Measurements from ENCODE around the gene PRPH2. TPM values are rescaled to one million over a fixed set of nuclear protein-coding genes. Genes with fewer than 3 reads are reported as not detected.
A peak's percentile ranks its signal among the peaks of the same experiment; 100 is the strongest.

Gene PRPH2
- total RNA-seq = 1 to 10 TPM in 5 of 10 donors, under 1 TPM in 5; 0.36 to 2.7 (median 1.0) TPM
- under 1 TPM; 0.51 TPM for polyA plus RNA-seq
- long read RNA-seq, donor 1, partial matches to known transcripts = 1 of 1 reads
- long read RNA-seq, donor 1, other reads (novel, unspliced or antisense) = 0 of 1 reads
- long read RNA-seq, donor 2, partial matches to known transcripts = 2 of 2 reads
- long read RNA-seq, donor 2, other reads (novel, unspliced or antisense) = 0 of 2 reads
- long read RNA-seq, donor 3, partial matches to known transcripts = 5 of 5 reads
- long read RNA-seq, donor 3, other reads (novel, unspliced or antisense) = 0 of 5 reads

GRCh38 chr6:42722497-42722896 is at the start of gene PRPH2:
Gene PRPH2, minus strand, starts transcription at chr6:42722597. Its CDS starts 263 bp downstream, at chr6:42722334.
- H3K27ac ChIP-seq = no peak within 1 kb of the TSS
- DNase-seq = no peak
- no peaks in the 10 kb centered on the region for H3K9me3 ChIP-seq
- WGBS, 2 donors = 93 to 95% methylated on average over 6 of the region's 6 CpGs
- intact Hi-C loops (cut with DNase I) = loop anchor here in 3 of 10 donors (10.0 kb wide), 2 partner anchors 58 to 152 kb away; partner anchors contain the start of gene RPL7L1 (in 2 of the 3)
- peaks cover 4 to 17% (median 13%) of the 10 kb centered on the region in 9 donors for H3K4me1 ChIP-seq
- peaks cover 0 to 7% (median 0%) of the 10 kb centered on the region in 9 donors for H3K36me3 ChIP-seq
- H3K4me3 ChIP-seq = no peak within 1 kb of the TSS
- no peak for TF ChIP-seq CTCF (IDR thresholded peaks at IDR 0.05)
- ATAC-seq = no peak
- H3K27me3 ChIP-seq = no peaks in the 10 kb centered on the region

- H3K9me3 ChIP-seq = no peaks in the 10 kb centered on the region
- ATAC-seq (no peak), DNase-seq (no peak)
- H3K36me3 ChIP-seq = no peaks in the 10 kb centered on the region
- H3K4me1 ChIP-seq = peaks cover 0 to 55% (median 12%) of the 10 kb centered on the region in 9 donors
- H3K27me3 ChIP-seq = no peaks in the 10 kb centered on the region
- H3K4me3 ChIP-seq = peak overlapping the region in 2 of 10 donors; percentile 30 to 36
- intact Hi-C loops (cut with DNase I) = no loop called here
- TF ChIP-seq CTCF (IDR thresholded peaks at IDR 0.05) = no peak
- peak overlapping the region in 1 of 10 donors; percentile 86 for H3K27ac ChIP-seq
- WGBS, 2 donors = 69 to 78% methylated on average over 3 of the region's 3 CpGs
These were observed 49.3 kb upstream of the PRPH2 start for GRCh38 chr6:42771741-42772100.

- 90 to 99% methylated on average over 2 of the region's 2 CpGs for WGBS, 2 donors
- Histone ChIP-seq H3K4me1 (peaks cover 0 to 40% (median 12%) of the 10 kb centered on the region in 9 donors), H3K9me3 (no peaks in the 10 kb centered on the region), H3K36me3 (peaks cover 0 to 5% (median 0%) of the 10 kb centered on the region in 9 donors), H3K27ac (peak overlapping the region in 1 of 10 donors; percentile 86), H3K27me3 (no peaks in the 10 kb centered on the region), H3K4me3 (no peak overlapping the region)
- intact Hi-C loops (cut with DNase I) = no loop called here
- no peak for TF ChIP-seq CTCF (IDR thresholded peaks at IDR 0.05)
- ATAC-seq (no peak), DNase-seq (no peak)
These were observed 47.4 kb upstream of the PRPH2 start for GRCh38 chr6:42769836-42770235.

- no peak for TF ChIP-seq CTCF (IDR thresholded peaks at IDR 0.05)
- Histone ChIP-seq H3K4me3 (no peak overlapping the region), H3K9me3 (no peaks in the 10 kb centered on the region), H3K27ac (no peak overlapping the region), H3K4me1 (peaks cover 0 to 33% (median 12%) of the 10 kb centered on the region in 9 donors), H3K36me3 (peaks cover 0 to 5% (median 0%) of the 10 kb centered on the region in 9 donors), H3K27me3 (no peaks in the 10 kb centered on the region)
- WGBS, 2 donors = 97 to 98% methylated on average over 4 of the region's 4 CpGs
- ATAC-seq = no peak
- no peak for DNase-seq
- intact Hi-C loops (cut with DNase I) = no loop called here
These were observed 46.7 kb upstream of the PRPH2 start for GRCh38 chr6:42769051-42769450.
